K562 (cell line): ENCODE data around the gene GPR37L1. TPM values are rescaled to one million over a fixed set of nuclear protein-coding genes. Genes with fewer than 3 reads are reported as not detected.

ENCODE experiments used
- BCOR ChIP-seq: fragments of 450-650 bp; IDR thresholded peaks from 2 replicates; pipeline ENCODE4 v1.6.1; 2016
- KDM1A ChIP-seq, 2 experiments: fragments of 450-650 bp; IDR thresholded peaks; 2 replicates each; pipeline ENCODE4 v1.6.1; 2016; ENCODE audit warnings: mild to moderate bottlenecking in 2 of 2
- NFYB ChIP-seq: IDR thresholded peaks from 2 replicates; pipeline ENCODE4 v1.6.1; 2011; ENCODE audit warnings: mild to moderate bottlenecking, moderate library complexity; ENCODE audit not compliant: insufficient read length; ENCODE audit errors: extremely low read depth
- NONO ChIP-seq, 2 experiments: fragments of 200-400 bp in 1 of 2; fragments of 450-650 bp in 1 of 2; formaldehyde crosslinking in 1 of 2; IDR thresholded peaks; 2 replicates each; pipeline ENCODE4 v1.6.1; 2017; ENCODE audit warnings: low read depth in 2 of 2, mild to moderate bottlenecking in 2 of 2, moderate library complexity in 2 of 2, low read length in 1 of 2
- SMAD1 ChIP-seq: fragments of 150-350 bp; IDR thresholded peaks from 2 replicates; pipeline ENCODE4 v1.6.1; 2014; ENCODE audit warnings: low read length, low read depth; ENCODE audit not compliant: partially characterized antibody
- SREBF1 ChIP-seq: fragments of 150-350 bp; IDR thresholded peaks from 2 replicates; pipeline ENCODE4 v1.6.1; 2014; ENCODE audit warnings: antibody characterized with exemption, low read depth, low read length, borderline replicate concordance
- ZC3H4 ChIP-seq: sonication (generic); formaldehyde crosslinking; IDR thresholded peaks from 2 replicates; pipeline ENCODE4 v1.9.0; 2021; ENCODE audit warnings: missing genetic modification reagents, borderline replicate concordance
- ZNF324 ChIP-seq: fragments of 250-450 bp; sonication (Bioruptor Pico); IDR thresholded peaks from 2 replicates; pipeline ENCODE4 v1.4.0; 2020; ENCODE audit warnings: mild to moderate bottlenecking
- polyA plus RNA-seq, 8 experiments: library from polyadenylated mRNA; depleted of rRNA in 4 of 8; stranded (reverse) in 5 of 8; unstranded in 3 of 8; fragments of >200 nt; fragmentation: Nextera tagmentation in 2 of 8; fragmentation: Illumina TruSeq in 1 of 8; extraction: Ambion mirVana in 2 of 8; extraction: Trizol in 1 of 8; gene quantifications; 2 replicates each; pipeline versions ENCODE4 v1.2.1 to v1.2.3, GENCODE V29; 2011 to 2014; ENCODE audit warnings: inconsistent platforms in 1 of 8, missing spikeins in 1 of 8
- total RNA-seq, 7 experiments: library from RNA; depleted of rRNA in 6 of 7; stranded (reverse); fragments of >200 nt in 6 of 7; fragmentation: Illumina TruSeq in 2 of 7; extraction: Trizol in 2 of 7; gene quantifications; 2 replicates each; pipeline versions ENCODE4 v1.2.1 to v1.2.3, GENCODE V29; 2011 to 2021; ENCODE audit warnings: low replicate concordance in 1 of 7
- TF ChIP-seq, protein P1 (sequence below), 2 experiments: fragments of 450-650 bp; conservative IDR thresholded peaks; 2 replicates each; pipeline ENCODE4 v1.6.1; 2017; ENCODE audit warnings: mild to moderate bottlenecking in 2 of 2, moderate library complexity in 2 of 2
- TF ChIP-seq, protein P2 (sequence below): IDR thresholded peaks from 2 replicates; pipeline ENCODE4 v1.6.1; 2016; ENCODE audit warnings: missing genetic modification characterization, missing compliant biosample characterization

GPR37L1 gene
- total and polyA plus RNA-seq, 9 of the 15 experiments (the other 6 are each of a cell fraction or from before 2014, with no cell fraction given): not detected

DNA sequence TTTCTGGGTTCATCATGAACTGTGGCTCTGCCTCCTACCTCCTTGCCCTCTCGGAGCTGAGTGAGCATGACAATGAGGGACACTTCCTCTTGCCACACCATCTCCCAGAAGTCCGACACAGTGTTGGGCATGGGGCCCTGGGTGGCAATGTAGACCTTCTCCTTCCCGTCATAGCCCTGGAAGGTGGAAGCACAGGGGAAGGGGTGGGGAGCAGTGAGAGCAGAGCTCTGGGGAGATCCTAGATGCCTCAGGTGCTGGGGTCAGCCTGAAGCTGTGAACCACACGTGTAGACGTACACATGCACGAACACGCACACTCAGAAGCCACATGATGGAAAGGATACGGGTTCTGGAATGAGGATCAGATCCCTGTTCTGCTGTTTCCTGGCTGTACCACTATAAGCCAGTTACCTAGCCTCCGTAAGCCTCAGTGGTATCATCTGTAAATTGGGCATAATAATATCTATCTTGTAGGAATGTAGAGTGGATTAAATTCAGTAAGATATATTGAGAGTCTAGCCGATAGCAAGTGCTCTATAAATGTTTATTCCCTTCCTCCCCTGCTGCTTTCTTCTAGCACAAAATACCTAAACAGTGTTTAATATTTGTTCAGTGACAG lies 31.5 kb downstream of the GPR37L1 start (continued):
- no peak for TF ChIP-seq NONO (IDR thresholded peaks at IDR 0.05; ENCODE audit: low read depth in 2 of 2, low read length in 1 of 2)
- no peak for TF ChIP-seq SREBF1
- TF ChIP-seq, protein P1, sequence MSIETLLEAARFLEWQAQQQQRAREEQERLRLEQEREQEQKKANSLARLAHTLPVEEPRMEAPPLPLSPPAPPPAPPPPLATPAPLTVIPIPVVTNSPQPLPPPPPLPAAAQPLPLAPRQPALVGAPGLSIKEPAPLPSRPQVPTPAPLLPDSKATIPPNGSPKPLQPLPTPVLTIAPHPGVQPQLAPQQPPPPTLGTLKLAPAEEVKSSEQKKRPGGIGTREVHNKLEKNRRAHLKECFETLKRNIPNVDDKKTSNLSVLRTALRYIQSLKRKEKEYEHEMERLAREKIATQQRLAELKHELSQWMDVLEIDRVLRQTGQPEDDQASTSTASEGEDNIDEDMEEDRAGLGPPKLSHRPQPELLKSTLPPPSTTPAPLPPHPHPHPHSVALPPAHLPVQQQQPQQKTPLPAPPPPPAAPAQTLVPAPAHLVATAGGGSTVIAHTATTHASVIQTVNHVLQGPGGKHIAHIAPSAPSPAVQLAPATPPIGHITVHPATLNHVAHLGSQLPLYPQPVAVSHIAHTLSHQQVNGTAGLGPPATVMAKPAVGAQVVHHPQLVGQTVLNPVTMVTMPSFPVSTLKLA (conservative IDR thresholded peaks at IDR 0.05): no peak
- TF ChIP-seq, protein P2, sequence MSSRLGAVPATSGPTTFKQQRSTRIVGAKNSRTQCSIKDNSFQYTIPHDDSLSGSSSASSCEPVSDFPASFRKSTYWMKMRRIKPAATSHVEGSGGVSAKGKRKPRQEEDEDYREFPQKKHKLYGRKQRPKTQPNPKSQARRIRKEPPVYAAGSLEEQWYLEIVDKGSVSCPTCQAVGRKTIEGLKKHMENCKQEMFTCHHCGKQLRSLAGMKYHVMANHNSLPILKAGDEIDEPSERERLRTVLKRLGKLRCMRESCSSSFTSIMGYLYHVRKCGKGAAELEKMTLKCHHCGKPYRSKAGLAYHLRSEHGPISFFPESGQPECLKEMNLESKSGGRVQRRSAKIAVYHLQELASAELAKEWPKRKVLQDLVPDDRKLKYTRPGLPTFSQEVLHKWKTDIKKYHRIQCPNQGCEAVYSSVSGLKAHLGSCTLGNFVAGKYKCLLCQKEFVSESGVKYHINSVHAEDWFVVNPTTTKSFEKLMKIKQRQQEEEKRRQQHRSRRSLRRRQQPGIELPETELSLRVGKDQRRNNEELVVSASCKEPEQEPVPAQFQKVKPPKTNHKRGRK (tag): peak; percentile 50; the same call in 1 of the 2 replicates
- TF ChIP-seq NFYB: no peak
- TF ChIP-seq ZNF324: no peak
- no peak for TF ChIP-seq ZC3H4
- peak; percentile 64 for TF ChIP-seq BCOR
- TF ChIP-seq KDM1A (IDR thresholded peaks at IDR 0.05): 0 out of 4 replicates have a peak, but pooled peaks of 1 of the 2 experiments have one; percentile 56
- TF ChIP-seq SMAD1: no peak
- TF ChIP-seq, all 486 proteins: peak for 10
